IPS-18c (cell line): ENCODE data around the gene GSG1L.
"Not testable (repeated sequence)": the region's sequence is repeated elsewhere in the genome, so short reads cannot be mapped to it uniquely, and the experiment has no call there.

Source experiments
- H3K4me3 ChIP-seq: 2 replicates; pipeline ENCODE4 v1.7.0; 2013; ENCODE audit warnings: low read depth, mild to moderate bottlenecking, low read length, moderate library complexity; ENCODE audit not compliant: insufficient read depth
- H3K9me3 ChIP-seq: one replicate; pipeline ENCODE4 v1.6.1; 2013; ENCODE audit warnings: mild to moderate bottlenecking, low read length, moderate library complexity; ENCODE audit not compliant: control insufficient read depth, insufficient read depth

The GSG1L gene

DNA sequence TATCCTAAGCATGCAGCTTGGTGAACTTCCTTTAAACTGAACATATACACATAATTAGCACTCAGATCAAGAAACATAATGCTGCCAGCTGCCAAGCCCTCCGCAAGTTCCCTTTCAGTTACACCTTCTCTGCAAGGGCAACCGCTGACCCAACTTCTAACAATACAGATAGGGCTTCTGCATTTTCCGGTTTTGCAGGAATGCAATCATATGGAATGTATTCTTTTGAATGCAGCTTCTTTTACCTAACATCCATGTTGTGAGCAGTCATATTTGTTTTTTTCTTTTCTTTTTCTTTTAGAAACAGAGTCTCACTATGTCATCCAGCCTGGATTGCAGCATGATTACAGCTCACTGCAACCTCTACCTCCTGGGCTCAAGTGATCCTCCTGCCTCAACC lies 110.7 kb downstream of the GSG1L start:
- Histone ChIP-seq H3K9me3 (no peaks in the 10 kb centered on the region), H3K4me3 (no peak overlapping the region)

DNA sequence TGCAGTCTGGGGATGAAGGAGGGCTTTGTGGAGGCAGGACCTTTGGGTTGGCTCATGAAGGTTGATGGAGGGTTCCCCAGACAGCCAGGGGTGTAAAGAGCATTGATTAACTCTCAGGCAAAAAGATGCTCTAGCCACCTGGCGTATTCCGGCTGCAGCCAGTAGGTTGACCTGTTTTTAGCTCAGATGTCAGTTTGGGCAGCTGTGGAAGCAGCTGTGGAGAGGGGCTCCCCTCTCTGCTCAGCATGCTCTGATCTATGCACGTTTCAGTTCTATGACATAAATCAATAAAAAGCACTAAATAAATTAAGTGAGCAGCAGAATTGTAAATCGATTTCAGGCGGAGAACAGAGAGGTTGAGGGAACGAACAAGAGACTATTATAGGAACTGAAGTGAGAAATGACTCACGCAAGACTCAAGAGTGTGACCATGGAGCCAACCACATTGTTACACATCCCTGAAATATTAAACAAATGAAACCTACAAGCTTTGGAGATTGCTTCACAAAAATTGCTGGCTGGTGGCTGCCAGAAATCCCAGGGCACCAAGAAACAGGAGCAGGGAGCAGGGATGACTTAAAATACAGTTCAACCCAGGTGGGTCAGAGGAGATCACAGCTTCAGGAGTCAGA lies 111.9 kb downstream of the GSG1L start:
- H3K9me3 ChIP-seq = no peaks in the 10 kb centered on the region

DNA sequence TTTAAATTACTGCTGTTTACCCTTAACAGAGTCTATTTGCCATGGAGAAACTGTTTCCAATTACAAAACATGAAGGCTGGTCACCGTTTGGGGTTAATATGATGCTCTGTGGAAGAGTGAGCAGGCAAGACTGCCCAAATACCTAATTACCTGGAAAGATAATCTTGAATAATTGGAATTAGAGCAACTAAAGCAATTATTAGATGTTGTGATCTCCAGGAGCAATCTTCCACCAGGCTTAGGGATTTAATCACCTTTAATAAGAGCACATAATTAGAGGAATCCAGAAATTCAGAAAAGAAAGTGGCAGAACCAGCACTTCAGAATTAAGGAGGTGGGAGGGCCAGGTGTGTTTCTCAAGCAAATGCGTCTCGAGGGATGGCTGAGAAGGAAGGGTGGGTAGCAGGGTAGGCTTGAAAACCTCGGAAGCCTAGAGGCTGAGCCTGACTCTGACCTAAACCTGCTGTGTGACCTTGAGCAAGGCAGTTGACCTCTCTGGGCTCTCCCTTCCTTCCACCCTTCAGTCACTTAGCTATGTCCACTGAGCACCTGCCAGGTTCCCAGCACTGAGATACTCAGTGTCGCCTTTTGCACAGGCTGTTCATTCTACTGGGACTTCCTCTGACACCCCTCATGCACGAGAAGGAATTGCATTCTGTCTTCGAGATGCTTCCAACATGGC lies 113.2 kb downstream of the GSG1L start:
- H3K4me3 ChIP-seq = no peak overlapping the region
- H3K9me3 ChIP-seq = no peaks in the 10 kb centered on the region

More for the DNA sequence above, 111.9 kb downstream of the GSG1L start:
- H3K4me3 ChIP-seq = no peak overlapping the region

DNA sequence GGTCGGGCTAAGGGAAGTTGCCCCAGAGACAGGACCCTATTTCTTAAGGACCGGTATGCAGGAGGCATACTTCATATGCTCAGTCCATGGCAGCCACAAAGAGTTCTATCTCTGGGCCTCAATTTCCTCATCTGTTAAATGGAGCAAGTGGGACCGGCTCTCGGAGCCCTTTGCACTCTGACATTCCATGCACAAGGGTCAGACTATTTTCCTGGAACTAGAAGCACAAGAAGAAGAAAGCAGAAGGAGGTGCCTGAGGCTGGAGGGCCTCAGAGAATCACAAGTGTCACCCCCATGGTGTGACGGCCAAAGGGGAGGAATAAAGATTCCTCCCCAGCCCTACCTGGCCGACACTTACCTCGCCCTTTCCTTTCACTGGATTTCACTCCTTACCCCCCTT lies 115.8 kb downstream of the GSG1L start:
- no peak overlapping the region for H3K4me3 ChIP-seq

DNA sequence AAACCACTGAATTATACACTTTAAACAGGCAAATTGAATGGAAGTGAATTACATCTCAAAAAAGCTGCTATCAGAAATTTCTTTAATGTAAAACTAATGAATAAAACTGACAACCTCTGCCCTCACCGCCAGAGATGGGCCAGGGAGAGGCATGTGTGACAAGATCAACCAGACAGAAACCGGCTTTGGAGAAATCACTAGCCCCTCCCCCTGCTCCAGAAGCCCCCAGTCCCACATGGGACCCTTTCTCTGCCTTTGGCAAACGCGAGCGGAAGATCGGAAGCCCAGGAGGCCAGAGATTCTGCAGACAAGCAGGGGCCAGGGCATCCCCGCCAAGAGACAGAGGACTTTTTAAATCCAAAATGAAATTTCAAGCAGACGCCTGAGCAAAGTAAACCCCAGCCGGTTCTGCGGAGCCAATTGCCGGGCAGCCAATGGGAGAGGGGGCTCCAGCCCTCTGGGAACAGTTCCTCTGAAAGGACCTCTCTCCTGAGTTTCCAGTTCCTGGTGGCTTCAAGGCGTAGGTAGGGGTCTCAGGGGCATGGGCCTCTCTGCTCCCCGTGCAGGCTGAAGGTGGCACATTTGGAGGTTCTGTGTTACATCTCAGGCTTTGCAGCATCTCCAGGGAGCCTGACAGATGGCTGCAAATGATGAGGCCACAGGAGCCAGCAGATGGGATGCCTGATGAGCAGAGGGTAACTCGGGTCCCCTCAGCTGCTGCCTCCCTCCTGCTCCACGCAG lies 118.1 kb downstream of the GSG1L start:
- no peaks in the 10 kb centered on the region for H3K9me3 ChIP-seq
- no peak overlapping the region for H3K4me3 ChIP-seq

More for the DNA sequence above, 115.8 kb downstream of the GSG1L start:
- no peaks in the 10 kb centered on the region for H3K9me3 ChIP-seq

DNA sequence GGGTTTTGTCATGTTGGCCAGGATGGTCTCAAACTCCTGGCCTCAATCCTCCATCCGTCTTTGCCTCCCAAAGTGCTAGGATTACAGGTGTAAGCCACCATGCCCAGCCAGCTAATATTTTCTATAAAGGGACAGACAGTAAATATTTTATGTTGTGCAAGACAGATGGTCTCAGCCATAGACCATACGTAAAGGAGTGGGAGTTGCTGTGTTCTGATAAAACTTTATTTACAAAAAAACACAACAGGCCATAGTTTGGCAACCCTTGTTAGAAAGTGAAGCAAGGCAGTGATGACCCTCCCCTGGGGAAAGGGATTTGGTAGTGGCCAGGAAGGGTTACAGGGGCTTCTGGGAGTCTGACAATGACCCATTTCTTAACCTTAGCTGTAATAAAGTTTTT lies 119.7 kb downstream of the GSG1L start:
- no peak overlapping the region for H3K4me3 ChIP-seq

DNA sequence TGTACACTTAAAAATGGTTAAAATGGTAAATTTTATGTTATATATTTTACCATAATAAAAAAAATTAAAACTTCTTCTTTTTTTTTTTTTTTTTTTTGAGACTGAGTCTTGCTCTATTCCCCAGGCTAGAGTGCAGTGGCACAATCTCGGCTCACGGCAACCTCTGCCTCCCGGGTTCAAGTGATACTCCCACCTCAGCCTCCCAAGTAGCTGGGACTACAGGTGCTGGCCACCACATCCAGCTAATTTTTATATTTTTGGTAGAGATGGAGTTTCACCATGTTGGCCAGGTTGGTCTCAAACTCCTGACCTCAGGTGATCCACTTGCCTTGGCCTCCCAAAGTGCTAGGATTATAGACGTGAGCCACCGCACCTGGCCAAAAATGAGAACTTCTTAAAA lies 121.4 kb downstream of the GSG1L start:
- not testable (repeated sequence) for H3K9me3 ChIP-seq, H3K4me3 ChIP-seq

More for the DNA sequence above, 119.7 kb downstream of the GSG1L start:
- no peaks in the 10 kb centered on the region for H3K9me3 ChIP-seq

DNA sequence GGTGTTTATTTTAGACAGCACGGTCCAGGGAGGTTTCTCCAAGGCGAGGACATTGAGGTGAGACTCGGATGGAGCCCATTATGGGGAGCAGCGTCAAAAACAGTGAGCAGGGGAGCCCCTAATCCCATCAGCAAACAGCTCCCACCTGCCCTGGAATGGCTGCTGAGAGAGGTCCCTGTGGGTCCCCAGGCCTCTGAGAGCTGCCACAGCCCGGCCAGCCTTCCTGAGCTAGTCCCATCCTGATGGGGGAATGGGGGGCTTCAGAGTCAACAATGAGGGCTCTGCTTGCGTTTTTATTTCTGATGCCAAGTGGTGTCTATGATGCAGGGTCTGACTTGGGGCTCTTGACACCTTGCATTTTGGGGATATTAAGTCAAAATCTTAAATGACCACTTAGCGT lies 128.4 kb downstream of the GSG1L start:
- H3K9me3 ChIP-seq = no peaks in the 10 kb centered on the region
- no peak overlapping the region for H3K4me3 ChIP-seq

DNA sequence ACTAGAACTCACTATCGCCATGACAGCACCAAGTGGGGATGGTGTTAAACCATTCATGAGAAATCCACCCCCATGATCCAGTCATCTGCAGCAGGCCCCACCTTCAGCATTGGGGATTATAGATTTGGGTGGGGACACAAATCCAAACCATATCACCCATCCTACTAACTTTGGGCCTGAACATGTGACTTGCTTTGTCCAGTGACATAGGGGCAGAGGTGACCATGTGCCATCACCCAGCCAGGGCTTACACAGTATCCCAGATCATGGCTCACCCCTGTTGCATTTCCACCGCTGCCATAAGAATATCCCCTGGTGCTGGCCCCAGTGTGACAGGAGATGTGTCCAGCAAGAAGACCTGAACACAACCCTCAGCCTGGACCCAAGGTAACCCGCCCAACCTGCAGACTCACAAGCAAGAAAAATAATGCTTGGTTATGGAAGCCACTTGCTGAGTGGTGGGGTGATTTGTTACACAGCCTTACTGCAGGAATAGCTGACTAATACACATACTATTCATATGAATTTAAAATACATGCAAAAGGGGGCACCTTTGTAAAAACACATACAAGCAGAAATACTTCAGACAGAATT lies 130.9 kb downstream of the GSG1L start:
- Histone ChIP-seq H3K9me3 (no peaks in the 10 kb centered on the region), H3K4me3 (no peak overlapping the region)

DNA sequence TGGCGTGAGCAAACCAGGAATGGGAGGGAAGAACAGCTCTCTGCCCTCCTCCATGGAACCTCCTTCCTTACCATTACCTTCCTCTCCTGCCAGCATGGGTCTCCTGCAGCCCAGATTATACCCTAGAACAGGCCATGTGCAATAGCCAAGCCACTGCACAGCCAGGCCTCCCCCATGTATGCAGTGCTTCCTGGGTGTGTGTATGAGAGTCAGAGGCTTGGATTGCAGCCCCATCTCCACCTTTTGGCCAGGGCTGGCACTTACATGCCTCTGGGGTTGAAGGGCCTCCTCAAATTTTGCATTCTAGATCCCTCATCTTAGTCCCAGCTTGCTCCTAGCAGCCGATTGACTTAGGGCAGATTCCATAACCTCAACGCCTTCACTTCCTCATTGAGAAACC lies 133.7 kb downstream of the GSG1L start:
- no peak overlapping the region for H3K4me3 ChIP-seq
- H3K9me3 ChIP-seq = no peaks in the 10 kb centered on the region

DNA sequence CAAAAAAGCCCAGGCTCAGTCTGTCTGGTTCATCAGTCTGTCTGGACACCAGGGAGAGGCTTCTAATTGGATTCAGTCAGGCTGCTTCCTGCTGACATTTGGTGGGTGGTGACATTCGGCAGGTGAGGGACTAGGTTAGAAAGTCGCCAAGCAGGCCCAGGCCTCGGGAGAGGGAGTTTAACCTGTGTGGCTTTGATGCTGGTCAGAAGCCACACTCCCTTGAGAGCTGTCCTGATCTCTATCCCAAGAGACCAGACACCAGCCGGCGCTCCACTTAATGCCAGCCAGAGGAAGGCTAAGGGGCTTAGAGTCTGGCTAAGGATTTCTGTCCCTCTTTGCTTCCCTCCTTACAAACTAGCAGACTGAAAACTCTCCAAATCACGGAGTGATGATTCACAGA lies 135.0 kb downstream of the GSG1L start:
- no peak overlapping the region for H3K4me3 ChIP-seq
- no peaks in the 10 kb centered on the region for H3K9me3 ChIP-seq

DNA sequence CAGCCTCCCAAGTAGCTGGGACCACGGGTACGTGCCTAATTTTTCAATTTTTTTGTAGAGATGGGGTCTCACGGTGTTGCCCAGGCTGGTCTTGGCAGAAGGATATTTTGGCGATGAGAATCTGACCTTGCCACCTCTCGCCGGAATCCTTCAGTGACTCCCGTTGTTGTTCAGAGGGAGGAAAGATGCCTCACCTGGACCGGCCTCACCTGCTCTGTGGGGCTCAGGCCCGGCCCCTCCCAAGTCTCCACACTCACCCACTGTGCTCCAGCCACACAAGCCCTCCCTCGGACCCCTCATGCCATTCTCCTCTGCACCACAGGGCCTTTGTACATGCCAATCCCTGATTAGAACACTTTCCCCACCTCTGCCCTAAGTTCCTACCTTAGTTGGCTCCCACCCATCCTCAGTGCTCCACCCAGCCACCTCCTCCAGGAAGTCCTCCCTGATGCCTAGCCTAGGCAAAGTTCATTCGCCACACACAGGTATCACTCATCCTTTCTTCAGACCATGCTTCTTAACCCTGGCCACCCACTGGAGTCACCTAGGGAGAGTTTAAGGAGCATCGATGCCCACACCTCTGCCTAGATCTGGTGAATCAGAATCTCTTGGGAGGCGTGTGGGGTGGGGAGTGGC lies 136.1 kb downstream of the GSG1L start:
- Histone ChIP-seq H3K4me3 (no peak overlapping the region), H3K9me3 (no peaks in the 10 kb centered on the region)

DNA sequence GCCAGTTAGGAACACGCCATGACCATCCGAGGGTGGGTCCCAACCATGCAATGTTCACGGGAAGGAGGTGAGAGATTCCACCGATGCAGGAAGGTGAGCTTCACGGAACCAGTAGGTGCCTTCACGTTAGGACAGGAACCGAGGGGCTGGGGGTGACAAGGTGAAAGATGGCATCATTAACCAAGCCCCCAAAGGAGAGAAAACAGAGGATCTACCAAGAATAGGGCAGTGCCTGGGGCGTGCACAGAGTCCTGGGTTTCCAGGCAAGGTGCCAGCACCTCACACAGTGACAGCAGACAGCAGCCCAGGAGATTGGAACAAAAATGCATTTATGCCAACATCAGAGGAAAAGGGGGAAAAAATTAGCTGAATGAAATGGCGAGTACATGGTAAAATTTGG lies 137.9 kb downstream of the GSG1L start:
- Histone ChIP-seq H3K4me3 (no peak overlapping the region), H3K9me3 (no peaks in the 10 kb centered on the region)

DNA sequence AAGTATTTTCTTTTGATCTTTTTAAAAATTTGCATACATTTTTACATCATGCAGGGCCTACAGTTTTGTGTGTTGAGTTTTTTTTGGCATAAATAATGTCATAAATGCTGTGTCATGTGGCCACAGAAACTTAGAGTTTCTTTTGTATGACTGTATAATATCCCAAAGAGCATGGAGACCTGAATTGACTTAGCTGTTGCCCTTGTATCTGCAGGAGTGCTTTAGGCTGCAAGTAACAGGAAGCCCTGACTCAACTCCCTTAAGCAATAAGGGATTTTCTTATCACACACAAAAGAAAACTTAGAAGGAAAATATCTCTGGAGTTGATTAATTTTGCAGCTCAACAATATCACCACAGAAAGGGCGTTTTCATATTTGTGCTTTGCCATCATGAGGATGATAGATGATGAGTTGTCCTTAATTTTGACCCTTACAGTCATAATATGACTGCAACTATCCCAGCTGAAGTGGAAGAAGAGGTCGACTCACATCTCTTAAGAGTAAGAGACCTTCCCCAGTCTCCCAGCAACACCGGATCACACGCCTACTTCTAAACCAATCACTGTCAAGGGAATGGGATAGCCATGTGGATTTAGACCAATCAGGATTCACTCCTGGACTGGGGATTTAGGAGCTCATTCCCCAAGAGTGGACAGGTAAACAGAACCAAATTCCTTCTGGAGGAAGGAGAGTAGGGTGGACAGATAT lies 138.9 kb downstream of the GSG1L start:
- no peak overlapping the region for H3K4me3 ChIP-seq
- H3K9me3 ChIP-seq = no peaks in the 10 kb centered on the region

DNA sequence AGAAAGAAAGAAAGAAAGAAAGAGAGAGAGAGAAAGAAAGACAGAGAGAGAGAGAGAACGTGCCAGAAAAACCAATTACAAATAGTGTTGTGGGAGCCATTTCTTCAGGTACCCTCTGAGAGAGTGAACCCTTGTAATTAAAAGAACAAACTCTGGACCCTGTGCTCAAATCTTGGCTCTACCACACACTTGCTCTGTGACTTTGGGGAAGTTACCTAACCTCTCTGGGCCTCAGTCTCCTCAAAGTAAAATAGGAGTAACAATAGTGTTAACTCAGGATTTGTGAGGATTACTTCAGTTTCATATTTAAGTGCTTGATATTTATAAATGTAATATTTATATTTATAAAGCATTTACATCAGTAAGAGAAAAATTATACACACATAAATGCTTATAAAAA lies 139.8 kb downstream of the GSG1L start:
- no peaks in the 10 kb centered on the region for H3K9me3 ChIP-seq
- H3K4me3 ChIP-seq = no peak overlapping the region

DNA sequence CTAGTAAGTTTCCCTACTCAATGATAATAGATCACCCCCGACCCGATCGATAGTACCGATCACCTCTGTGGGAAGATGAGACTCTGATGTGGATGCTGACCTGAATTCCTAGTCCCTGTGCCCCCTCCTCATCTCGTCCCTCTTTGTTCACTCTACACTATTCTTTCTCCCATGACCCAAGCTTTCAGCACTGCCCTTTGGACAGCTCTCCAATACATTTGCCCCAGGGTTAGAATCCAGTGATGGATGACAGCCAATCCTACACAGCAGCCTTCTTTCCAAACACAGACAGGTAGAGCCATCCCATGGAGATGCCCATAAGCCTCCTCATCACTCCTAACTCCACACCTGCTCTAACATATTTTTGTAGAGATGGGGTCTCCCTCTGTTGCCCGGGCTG lies 141.1 kb downstream of the GSG1L start:
- Histone ChIP-seq H3K9me3 (no peaks in the 10 kb centered on the region), H3K4me3 (no peak overlapping the region)

DNA sequence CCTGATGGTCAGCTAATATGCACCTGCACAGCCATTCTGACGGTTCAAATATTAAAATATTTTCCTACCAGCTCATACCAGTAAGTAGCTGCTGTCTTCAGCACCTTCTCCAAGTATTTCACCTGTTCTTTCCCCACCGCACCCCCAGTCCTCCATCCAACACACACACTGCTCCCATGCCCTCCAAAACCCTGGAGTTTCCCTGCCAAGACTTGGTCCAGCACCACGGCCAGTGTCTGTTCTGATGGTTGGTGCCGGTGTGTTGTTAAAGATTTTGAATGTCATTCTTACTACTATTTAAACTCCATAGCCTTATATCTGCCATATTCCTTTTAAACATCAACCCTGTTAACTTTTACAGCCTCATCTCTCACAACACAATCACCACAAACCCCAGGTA lies 142.4 kb downstream of the GSG1L start:
- H3K9me3 ChIP-seq = no peaks in the 10 kb centered on the region
- H3K4me3 ChIP-seq = no peak overlapping the region
